Measurements from ENCODE around the gene MDN1.
"Not testable (repeated sequence)": the region's sequence is repeated elsewhere in the genome, so short reads cannot be mapped to it uniquely, and the experiment has no call there.

The MDN1 gene

DNA sequence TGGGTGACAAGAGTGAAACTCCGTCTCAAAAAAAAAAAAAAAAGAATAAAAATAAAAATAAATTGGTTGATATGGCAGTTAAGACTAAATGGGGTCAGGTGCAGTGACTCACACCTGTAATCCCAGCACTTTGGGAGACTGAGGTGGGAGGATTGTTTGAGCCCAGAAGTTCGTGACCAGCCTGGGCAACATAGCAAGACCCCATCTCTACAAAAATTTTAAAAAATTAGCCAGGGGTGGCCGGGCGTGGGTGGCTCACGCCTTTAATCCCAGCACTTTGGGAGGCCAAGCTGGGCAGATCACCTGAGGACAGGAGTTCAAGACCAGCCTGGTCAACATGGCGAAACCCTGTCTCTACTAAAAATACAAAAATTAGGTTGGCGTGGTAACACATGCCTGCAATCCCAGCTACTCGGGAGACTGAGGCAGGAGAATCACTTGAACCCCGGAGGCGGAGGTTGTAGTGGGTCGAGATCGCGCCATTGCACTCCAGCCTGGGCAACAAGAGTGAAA is 8.9 kb upstream of the MDN1 start:
- DNase-seq (ENCODE audit: low read depth, low spot score), result not testable (repeated sequence)
- peak overlapping the region; percentile 64 for H3K4me3 ChIP-seq (ENCODE audit: low read length)

DNA sequence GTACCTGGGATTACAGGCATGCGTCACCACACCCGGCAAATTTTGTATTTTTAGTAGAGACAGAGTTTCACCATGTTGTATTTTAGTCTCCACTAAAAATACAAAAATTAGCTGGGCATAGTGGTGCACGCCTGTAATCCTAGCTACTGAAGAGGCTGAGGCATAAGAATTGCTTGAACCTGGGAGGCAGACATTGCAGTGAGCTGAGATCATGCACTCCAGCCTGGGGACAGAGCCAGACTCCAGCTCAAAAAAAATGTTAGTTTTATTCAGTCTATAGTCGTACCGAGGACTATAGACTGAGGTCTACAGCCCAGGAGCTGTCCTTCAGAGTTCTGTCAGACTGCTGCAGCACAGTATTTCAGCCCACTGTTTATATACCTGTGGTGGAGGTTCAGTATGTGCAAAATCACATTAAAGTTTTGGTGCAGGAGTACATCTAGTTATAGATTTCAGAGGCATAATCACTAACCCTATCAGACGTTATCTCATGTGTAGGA is 6.5 kb upstream of the MDN1 start:
- no peak overlapping the region for H3K4me3 ChIP-seq (ENCODE audit: low read length)

DNA sequence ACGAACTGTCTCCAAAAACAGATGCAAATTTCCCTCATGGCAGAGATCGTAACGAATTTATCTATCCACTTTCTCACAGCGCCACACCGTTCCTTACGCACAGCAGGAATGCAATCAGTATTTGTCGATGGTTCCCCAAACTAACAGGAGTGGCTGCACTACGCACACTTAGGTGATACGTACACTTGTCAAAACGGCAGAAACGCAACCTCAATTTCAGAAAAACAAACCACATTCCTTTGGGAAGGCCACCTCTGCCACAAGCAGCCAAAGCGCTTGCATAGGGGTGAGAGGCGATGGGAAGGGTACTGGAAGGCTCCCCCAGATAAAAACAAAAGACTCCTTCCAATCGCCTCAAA is 638 bp downstream of the MDN1 start:
- DNase-seq (ENCODE audit: low read depth, low spot score), result peak; percentile 17
- H3K4me3 ChIP-seq (ENCODE audit: low read length), result peak overlapping the region; percentile 95

More for the DNA sequence above, 6.5 kb upstream of the MDN1 start:
- no peak for DNase-seq (ENCODE audit: low read depth, low spot score)

- H3K4me3 ChIP-seq (ENCODE audit: low read length), result no peak overlapping the region
- no peak for DNase-seq (ENCODE audit: low read depth, low spot score)
Measured at GRCh38 chr6:89817481-89817880, 2.1 kb downstream of the MDN1 start.

DNA sequence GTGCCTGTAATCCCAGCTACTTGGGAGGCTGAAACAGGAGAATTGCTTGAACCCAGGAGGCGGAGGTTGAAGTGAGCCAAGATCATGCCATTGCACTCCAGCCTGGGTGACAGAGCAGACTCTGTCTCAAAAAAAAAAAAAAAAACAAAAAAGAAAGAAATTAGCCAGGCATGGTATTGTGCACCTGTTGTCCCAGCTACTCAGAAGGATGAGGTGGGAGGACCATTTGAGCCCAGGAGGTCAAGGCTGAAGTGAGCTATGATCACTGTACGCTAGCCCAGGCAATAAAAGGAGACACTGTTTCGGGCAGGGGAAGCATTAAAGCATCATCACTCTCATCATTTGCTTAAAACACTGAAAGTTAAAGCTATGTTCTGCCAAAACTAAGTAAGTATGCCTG is 6.2 kb downstream of the MDN1 start:
- not testable (repeated sequence) for H3K4me3 ChIP-seq (ENCODE audit: low read length)

GRCh38 chr6:89807581-89807980 is 12.0 kb downstream of the MDN1 start:
- DNase-seq (ENCODE audit: low read depth, low spot score), result no peak
- H3K4me3 ChIP-seq (ENCODE audit: low read length), result no peak overlapping the region

More for the DNA sequence above, 6.2 kb downstream of the MDN1 start:
- DNase-seq (ENCODE audit: low read depth, low spot score), result not testable (repeated sequence)

DNA sequence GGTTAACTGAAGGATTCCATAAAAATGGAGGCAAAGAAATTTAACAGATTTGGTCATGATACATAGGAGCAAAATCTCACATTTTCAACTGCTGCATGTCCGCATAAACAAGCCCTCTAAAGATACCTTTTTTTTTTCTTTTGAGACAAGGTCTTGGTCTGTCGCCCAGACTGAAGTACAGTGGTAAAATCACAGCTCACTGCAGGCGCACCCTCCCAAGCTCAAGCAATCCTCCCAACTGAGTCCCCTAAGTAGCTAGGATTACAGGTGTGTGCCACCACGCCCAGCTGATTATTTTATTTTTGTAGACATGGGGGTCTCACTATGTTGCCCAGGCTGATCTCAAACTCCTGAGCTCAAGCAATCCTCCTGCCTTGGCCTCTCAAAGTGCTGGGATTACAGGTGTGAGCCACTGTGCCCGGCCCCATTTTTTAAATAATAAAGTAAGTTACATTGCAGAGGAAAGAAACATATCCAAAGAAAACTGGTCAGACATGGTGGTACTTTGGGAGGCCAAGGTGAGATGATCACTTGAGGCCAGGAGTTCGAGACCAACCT is 13.7 kb downstream of the MDN1 start:
- no peak for DNase-seq (ENCODE audit: low read depth, low spot score)
- H3K4me3 ChIP-seq (ENCODE audit: low read length), result no peak overlapping the region

GRCh38 chr6:89803271-89803670 is 16.3 kb downstream of the MDN1 start:
- DNase-seq (ENCODE audit: low read depth, low spot score), result no peak
- no peak overlapping the region for H3K4me3 ChIP-seq (ENCODE audit: low read length)

DNA sequence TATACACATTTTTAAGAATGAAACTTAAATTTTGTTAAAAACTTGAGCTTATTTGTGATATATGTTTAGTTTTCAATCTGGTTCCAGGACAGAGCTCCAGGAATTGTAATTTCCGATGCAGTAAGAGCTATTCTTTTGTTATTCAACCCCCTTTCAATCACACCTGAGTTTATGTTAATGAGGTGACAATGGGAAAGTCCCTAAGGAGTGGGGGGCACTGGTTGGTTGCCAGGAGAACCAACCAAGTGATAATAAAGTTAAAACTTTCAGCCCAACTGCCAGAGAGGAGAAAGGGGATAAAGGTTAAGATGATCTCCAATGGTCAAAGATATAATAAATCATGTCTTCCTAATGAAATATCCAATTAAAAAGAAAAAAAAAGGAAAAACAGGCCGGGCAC is 19.8 kb downstream of the MDN1 start:
- no peak overlapping the region for H3K4me3 ChIP-seq (ENCODE audit: low read length)
- DNase-seq (ENCODE audit: low read depth, low spot score), result no peak

DNA sequence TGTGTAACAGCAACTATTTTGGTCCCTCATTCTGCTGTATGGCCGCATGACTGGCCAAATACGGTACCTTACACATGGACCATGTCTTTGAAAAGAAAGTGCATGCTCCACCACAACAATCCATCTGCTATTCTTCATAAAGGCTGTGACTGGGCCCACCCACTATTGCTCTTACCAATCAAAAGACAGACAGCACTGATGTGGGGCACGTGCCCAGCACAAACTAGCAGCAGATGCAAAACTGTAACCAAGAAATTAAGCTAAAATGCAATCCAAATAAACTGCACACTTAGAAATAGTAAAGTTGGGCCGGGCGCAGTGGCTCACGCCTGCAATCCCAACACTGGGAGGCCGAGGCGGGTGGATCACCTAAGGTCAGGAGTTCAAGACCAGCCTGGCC is 20.5 kb downstream of the MDN1 start:
- DNase-seq (ENCODE audit: low read depth, low spot score), result no peak
- no peak overlapping the region for H3K4me3 ChIP-seq (ENCODE audit: low read length)

GRCh38 chr6:89797317-89797716 is 22.3 kb downstream of the MDN1 start:
- H3K4me3 ChIP-seq (ENCODE audit: low read length), result no peak overlapping the region
- no peak for DNase-seq (ENCODE audit: low read depth, low spot score)

DNA sequence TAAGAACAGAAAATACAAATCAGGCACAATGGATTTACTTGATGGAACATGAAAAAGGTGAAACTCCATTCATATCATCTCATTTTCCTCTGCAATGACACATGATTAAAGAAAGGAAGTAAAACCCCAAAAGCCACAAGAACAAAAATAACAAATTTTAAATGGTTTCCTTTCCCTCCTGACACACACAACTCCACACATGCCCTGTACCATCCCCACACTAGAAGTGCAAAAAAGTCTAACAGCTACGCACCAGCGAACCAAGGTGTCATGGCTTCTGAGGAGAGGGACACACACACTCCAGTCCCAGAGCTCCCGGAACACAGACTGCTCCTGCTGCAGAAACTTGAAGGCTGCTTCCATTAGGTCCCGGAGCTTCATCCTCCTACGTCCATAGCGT is 25.3 kb downstream of the MDN1 start:
- H3K4me3 ChIP-seq (ENCODE audit: low read length), result no peak overlapping the region
- peak; percentile 73 for DNase-seq (ENCODE audit: low read depth, low spot score)

DNA sequence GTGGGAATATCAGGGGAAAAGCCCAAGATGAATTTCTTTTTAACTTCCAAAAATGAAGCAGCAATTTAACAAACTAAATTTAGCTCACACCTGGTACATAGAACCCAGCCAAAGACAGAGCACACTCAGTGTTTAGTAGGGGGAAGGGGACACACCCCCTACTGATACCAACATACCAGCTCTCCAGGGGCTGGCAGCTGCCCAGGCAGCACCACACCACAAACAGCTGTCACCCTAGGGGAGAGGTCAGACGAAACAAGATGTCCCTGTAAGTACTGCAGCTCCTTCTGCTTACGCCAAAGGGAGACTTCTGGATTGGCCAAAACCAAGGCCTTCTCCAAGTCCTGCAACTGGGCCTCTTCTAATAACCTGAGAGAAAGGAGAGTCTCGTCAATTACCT is 26.0 kb downstream of the MDN1 start:
- H3K4me3 ChIP-seq (ENCODE audit: low read length), result no peak overlapping the region
- DNase-seq (ENCODE audit: low read depth, low spot score), result no peak

GRCh38 chr6:89792881-89793280 is 26.7 kb downstream of the MDN1 start:
- DNase-seq (ENCODE audit: low read depth, low spot score), result peak; percentile 46
- no peak overlapping the region for H3K4me3 ChIP-seq (ENCODE audit: low read length)

DNA sequence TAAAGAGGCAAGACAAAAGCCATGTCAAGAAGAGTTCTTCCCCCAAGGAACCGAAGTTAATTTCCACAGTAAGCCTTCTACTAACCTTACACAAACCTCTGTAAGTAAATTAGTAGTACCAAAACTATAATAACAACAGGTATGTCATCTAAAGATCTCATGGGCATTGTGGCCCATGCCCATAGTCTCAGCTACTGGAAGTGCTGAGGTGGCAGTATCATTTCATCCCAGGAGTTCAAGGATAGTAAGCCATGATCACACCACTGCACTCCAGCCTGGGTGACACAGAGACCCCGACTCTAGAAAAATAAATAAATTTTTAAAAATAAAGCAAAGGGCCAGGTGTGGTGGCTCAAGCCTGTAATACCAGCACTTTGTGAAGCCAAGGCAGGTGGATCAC is 29.2 kb downstream of the MDN1 start:
- no peak for DNase-seq (ENCODE audit: low read depth, low spot score)
- no peak overlapping the region for H3K4me3 ChIP-seq (ENCODE audit: low read length)

GRCh38 chr6:89789980-89790379 is 29.6 kb downstream of the MDN1 start:
- no peak for DNase-seq (ENCODE audit: low read depth, low spot score)
- H3K4me3 ChIP-seq (ENCODE audit: low read length), result no peak overlapping the region

- H3K4me3 ChIP-seq (ENCODE audit: low read length), result no peak overlapping the region
- DNase-seq (ENCODE audit: low read depth, low spot score), result no peak
Measured at GRCh38 chr6:89787660-89788328, 31.8 kb downstream of the MDN1 start.

DNA sequence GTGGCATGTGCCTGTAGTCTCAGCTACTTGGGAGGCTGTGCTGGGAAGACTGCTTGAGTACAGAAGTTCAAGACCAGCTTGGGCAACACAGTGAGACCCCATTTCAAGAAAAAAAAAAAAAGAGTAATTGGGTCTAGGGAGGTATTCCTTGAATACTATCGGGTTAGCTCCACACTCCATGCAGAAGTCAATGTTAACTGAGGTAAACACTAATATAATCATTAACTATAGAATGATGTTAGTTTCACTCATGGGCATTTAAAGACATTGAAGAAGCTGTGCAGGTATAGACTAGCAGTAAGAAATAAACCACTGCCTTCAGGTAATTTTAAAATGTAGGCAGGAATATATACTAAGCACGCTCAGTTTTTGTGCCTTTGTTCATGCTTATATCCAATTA is 32.6 kb downstream of the MDN1 start:
- H3K4me3 ChIP-seq (ENCODE audit: low read length), result no peak overlapping the region
- no peak for DNase-seq (ENCODE audit: low read depth, low spot score)

DNA sequence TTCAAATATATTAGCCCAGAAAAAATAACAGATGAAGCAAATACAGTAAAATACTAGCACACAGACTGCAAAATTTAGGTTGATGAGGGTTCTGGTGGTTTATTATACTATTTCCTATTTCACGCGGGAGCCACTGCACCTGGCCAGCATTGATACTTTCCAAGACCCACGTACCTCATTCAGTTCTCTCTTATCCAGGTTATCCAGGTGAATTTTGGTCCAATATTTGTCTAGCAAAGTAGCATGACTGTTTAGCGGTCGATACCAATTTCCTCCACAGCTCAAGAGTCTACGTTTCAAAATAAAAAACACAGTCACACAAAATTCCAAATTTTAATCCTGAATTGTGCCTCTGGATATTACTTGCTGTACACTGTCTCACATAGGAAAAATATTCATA is 34.8 kb downstream of the MDN1 start:
- DNase-seq (ENCODE audit: low read depth, low spot score), result no peak
- no peak overlapping the region for H3K4me3 ChIP-seq (ENCODE audit: low read length)

GRCh38 chr6:89783293-89783692 is 36.3 kb downstream of the MDN1 start:
- not testable (repeated sequence) for H3K4me3 ChIP-seq (ENCODE audit: low read length); DNase-seq (ENCODE audit: low read depth, low spot score)

GRCh38 chr6:89782222-89782621 is 37.4 kb downstream of the MDN1 start:
- DNase-seq (ENCODE audit: low read depth, low spot score), result no peak

More at GRCh38 chr6:89782222-89782621, 37.4 kb downstream of the MDN1 start:
- no peak overlapping the region for H3K4me3 ChIP-seq (ENCODE audit: low read length)
